Smooth muscle cell (in vitro differentiated cells): ENCODE results near the gene NF1. TPM values are rescaled to one million over a fixed set of nuclear protein-coding genes. Genes with fewer than 3 reads are reported as not detected.

Experiments
- DNase-seq: peaks from one replicate; lab custom pipeline; 2025; ENCODE audit not compliant: unreplicated experiment; lab: John Stamatoyannopoulos, UW
- H2AFZ ChIP-seq: fragments of 200-600 bp; sonication (generic); 2 replicates; pipeline ENCODE4 v1.6.0; 2016; ENCODE audit warnings: antibody characterized with exemption, low read depth, mild to moderate bottlenecking
- H3F3A ChIP-seq: fragments of 200-600 bp; sonication (generic); 2 replicates; pipeline ENCODE4 v1.6.0; 2017; ENCODE audit warnings: antibody characterized with exemption, low read depth
- H3K27ac ChIP-seq: fragments of 200-600 bp; sonication (generic); 2 replicates; pipeline ENCODE4 v1.5.1; 2016; ENCODE audit warnings: low read depth, mild to moderate bottlenecking
- H3K27me3 ChIP-seq: fragments of 200-600 bp; sonication (generic); 2 replicates; pipeline ENCODE4 v1.6.1; 2016; ENCODE audit warnings: low read depth, mild to moderate bottlenecking
- H3K36me3 ChIP-seq: fragments of 200-600 bp; sonication (generic); 2 replicates; pipeline ENCODE4 v1.5.1; 2016; ENCODE audit warnings: low read depth
- H3K4me1 ChIP-seq: fragments of 200-600 bp; sonication (generic); 2 replicates; pipeline ENCODE4 v1.5.1; 2016; ENCODE audit warnings: low read depth
- H3K4me2 ChIP-seq: fragments of 200-600 bp; sonication (generic); 2 replicates; pipeline ENCODE4 v1.6.0; 2016; ENCODE audit warnings: mild to moderate bottlenecking
- H3K4me3 ChIP-seq: fragments of 200-600 bp; sonication (generic); 2 replicates; pipeline ENCODE4 v1.5.1; 2016; ENCODE audit warnings: mild to moderate bottlenecking
- H3K79me2 ChIP-seq: fragments of 200-600 bp; sonication (generic); 2 replicates; pipeline ENCODE4 v1.6.0; 2016; ENCODE audit warnings: low read depth, mild to moderate bottlenecking
- H3K9ac ChIP-seq: fragments of 200-600 bp; sonication (generic); 2 replicates; pipeline ENCODE4 v1.6.0; 2016; ENCODE audit warnings: low read depth
- H3K9me3 ChIP-seq: fragments of 200-600 bp; sonication (generic); replicated peaks from 2 replicates; pipeline ENCODE4 v1.5.1; 2016; ENCODE audit warnings: low read depth
- H4K20me1 ChIP-seq: fragments of 200-600 bp; sonication (generic); 2 replicates; pipeline ENCODE4 v1.6.0; 2016; ENCODE audit warnings: low read depth
- CTCF ChIP-seq: fragments of 200-600 bp; sonication (generic); IDR thresholded peaks from 2 replicates; pipeline ENCODE4 v1.5.1; 2017; ENCODE audit warnings: borderline replicate concordance, mild to moderate bottlenecking, antibody characterized with exemption; ENCODE audit not compliant: insufficient read depth, poor library complexity, severe bottlenecking
- WGBS: methylation state at CpG from one replicate; pipeline ENCODE4 v1.1.7; 2016; ENCODE audit warnings: low lambda C conversion rate; 5-methylcytosine and 5-hydroxymethylcytosine counted together
- polyA plus RNA-seq: library from polyadenylated mRNA; unstranded; fragments of >200 nt; fragmentation: Nextera tagmentation; extraction: Ambion mirVana; gene quantifications from 2 replicates; pipeline ENCODE4 v1.2.1, GENCODE V29; 2016
- total RNA-seq: library from RNA; depleted of rRNA; stranded (reverse); fragments of >200 nt; gene quantifications from 2 replicates; pipeline ENCODE4 v1.2.3, GENCODE V29; 2014

The NF1 gene
- total and polyA plus RNA-seq, 2 experiments from 2014 or later: 7.6 to 74.3 TPM

DNA sequence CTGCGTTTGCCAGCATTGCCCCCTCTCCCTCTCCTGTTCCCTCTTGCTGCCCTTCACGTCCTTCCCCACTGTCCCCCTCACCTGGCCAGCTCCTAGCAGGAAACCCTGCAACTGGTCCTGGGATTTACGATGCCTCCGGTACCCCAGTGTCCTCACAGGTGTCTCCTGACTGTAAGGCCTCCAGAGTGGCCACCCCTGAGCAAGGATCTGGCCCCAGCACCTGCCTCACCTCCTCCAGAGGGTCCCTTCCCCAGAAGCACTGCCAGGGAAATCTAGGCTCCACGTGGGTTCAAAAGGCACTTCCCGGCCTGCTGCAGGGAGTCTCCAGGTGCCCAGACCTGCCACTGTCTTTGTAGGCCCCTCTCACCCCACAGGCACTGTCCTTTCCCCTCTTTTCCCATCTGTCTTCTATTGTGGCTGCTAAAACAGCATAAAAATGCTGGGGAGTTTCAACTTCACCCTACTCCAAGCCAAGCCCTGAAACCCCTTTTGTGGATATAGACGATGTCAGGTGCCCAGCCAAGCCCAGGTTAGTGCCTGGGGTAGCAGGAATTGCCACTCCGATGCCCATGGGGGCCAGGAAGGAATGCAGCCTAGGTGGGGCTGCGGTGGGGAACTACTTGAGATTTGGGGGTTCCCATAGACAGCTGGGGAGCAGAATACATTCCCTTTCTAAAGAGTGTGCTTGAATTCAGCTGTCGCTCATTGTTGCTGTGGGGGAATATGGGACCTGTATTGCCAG is 322.4 kb downstream of the NF1 start:
- no peak for TF ChIP-seq CTCF

GRCh38 chr17:31418773-31419350 is 324.1 kb downstream of the NF1 start:
- no peak for DNase-seq
- Histone ChIP-seq H2AFZ (no peak overlapping the region), H3K4me3 (no peak overlapping the region), H3K36me3 (no peaks in the 10 kb centered on the region), H3K4me1 (peaks cover 8% of the 10 kb centered on the region), H3K27me3 (no peaks in the 10 kb centered on the region), H3K27ac (no peak overlapping the region), H3F3A (no peaks in the 10 kb centered on the region), H4K20me1 (no peaks in the 10 kb centered on the region), H3K4me2 (no peak overlapping the region), H3K9ac (no peak overlapping the region), H3K9me3 (no peaks in the 10 kb centered on the region), H3K79me2 (no peaks in the 10 kb centered on the region)
- WGBS: 42% methylated on average over 6 of the region's 6 CpGs
- no peak for TF ChIP-seq CTCF

More for the DNA sequence above, 322.4 kb downstream of the NF1 start:
- H3K4me3 ChIP-seq: no peak overlapping the region
- H3K79me2 ChIP-seq: no peaks in the 10 kb centered on the region
- peaks cover 13% of the 10 kb centered on the region for H3K4me1 ChIP-seq
- no peak overlapping the region for H2AFZ ChIP-seq
- no peak overlapping the region for H3K9ac ChIP-seq
- H3K27ac ChIP-seq: no peak overlapping the region
- no peaks in the 10 kb centered on the region for H3F3A ChIP-seq
- H3K36me3 ChIP-seq: no peaks in the 10 kb centered on the region
- no peak for DNase-seq
- 86% methylated on average over 8 of the region's 10 CpGs for WGBS
- no peak overlapping the region for H3K4me2 ChIP-seq
- no peaks in the 10 kb centered on the region for H3K9me3 ChIP-seq
- H4K20me1 ChIP-seq: no peaks in the 10 kb centered on the region
- no peaks in the 10 kb centered on the region for H3K27me3 ChIP-seq

- H3K79me2 ChIP-seq: no peaks in the 10 kb centered on the region
- no peak overlapping the region for H3K4me3 ChIP-seq
- 87% methylated on average over 3 of the region's 3 CpGs for WGBS
- no peaks in the 10 kb centered on the region for H4K20me1 ChIP-seq
- H3K9ac ChIP-seq: no peak overlapping the region
- no peaks in the 10 kb centered on the region for H3K27me3 ChIP-seq
- no peak overlapping the region for H2AFZ ChIP-seq
- H3F3A ChIP-seq: no peaks in the 10 kb centered on the region
- no peak for TF ChIP-seq CTCF
- no peak for DNase-seq
- peaks cover 10% of the 10 kb centered on the region for H3K4me1 ChIP-seq
- no peaks in the 10 kb centered on the region for H3K9me3 ChIP-seq
- H3K4me2 ChIP-seq: no peak overlapping the region
- H3K27ac ChIP-seq: no peak overlapping the region
- H3K36me3 ChIP-seq: no peaks in the 10 kb centered on the region
These were observed 327.7 kb downstream of the NF1 start for GRCh38 chr17:31422443-31422842.

DNA sequence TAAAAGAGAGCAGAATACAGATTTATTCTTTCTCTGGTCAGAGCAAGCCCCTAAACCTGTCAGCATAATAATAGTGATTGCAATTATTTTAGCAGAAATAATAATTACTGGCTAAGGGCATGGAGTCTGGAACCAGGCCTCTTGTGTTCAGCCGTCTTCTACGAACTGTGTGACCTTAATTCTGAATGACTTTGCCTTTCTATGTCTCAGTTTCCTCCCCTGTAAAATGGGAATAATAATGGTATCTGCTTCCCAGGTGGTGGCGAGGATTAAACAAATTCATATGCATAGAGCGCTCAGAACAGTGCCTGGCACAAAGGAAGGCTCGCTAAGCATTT is 330.1 kb downstream of the NF1 start:
- no peak overlapping the region for H2AFZ ChIP-seq
- no peaks in the 10 kb centered on the region for H3K9me3 ChIP-seq
- H3K4me2 ChIP-seq: no peak overlapping the region
- H3K27me3 ChIP-seq: no peaks in the 10 kb centered on the region
- no peaks in the 10 kb centered on the region for H3F3A ChIP-seq
- H3K79me2 ChIP-seq: no peaks in the 10 kb centered on the region
- no peak for TF ChIP-seq CTCF
- no peak for DNase-seq
- H3K36me3 ChIP-seq: no peaks in the 10 kb centered on the region
- H4K20me1 ChIP-seq: no peaks in the 10 kb centered on the region
- 41% methylated on average over 5 of the region's 5 CpGs for WGBS
- H3K4me3 ChIP-seq: no peak overlapping the region
- peaks cover 10% of the 10 kb centered on the region for H3K4me1 ChIP-seq
- H3K27ac ChIP-seq: no peak overlapping the region
- H3K9ac ChIP-seq: no peak overlapping the region
